ENCODE results near the gene CAB39L.

DNA sequence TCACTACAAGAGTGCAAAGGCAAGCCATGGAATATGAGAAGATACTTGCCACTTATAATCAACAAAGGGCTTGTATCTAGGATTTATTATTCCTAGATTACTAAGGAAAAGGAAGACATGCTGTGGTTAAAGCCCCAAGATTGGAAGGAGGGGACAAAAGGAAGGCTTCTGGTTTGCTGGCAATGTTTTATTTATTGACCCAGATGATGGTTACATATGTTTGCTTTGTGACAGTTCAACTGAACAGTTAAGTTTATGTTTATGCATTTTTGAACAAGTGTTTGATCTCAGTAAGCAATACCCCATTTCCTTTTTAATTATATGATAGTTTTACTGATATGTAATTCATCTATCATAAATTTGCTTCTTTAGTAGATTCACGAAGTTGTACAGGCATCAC, 155.9 kb downstream of the CAB39L start:
- TF ChIP-seq POLR2A (IDR thresholded peaks at IDR 0.05; ENCODE audit: low read depth) (no peak), POLR2AphosphoS5 (IDR thresholded peaks at IDR 0.05) (no peak)
- TF ChIP-seq, protein P1, sequence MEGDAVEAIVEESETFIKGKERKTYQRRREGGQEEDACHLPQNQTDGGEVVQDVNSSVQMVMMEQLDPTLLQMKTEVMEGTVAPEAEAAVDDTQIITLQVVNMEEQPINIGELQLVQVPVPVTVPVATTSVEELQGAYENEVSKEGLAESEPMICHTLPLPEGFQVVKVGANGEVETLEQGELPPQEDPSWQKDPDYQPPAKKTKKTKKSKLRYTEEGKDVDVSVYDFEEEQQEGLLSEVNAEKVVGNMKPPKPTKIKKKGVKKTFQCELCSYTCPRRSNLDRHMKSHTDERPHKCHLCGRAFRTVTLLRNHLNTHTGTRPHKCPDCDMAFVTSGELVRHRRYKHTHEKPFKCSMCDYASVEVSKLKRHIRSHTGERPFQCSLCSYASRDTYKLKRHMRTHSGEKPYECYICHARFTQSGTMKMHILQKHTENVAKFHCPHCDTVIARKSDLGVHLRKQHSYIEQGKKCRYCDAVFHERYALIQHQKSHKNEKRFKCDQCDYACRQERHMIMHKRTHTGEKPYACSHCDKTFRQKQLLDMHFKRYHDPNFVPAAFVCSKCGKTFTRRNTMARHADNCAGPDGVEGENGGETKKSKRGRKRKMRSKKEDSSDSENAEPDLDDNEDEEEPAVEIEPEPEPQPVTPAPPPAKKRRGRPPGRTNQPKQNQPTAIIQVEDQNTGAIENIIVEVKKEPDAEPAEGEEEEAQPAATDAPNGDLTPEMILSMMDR (IDR thresholded peaks at IDR 0.05), result no peak
